UCSD-AML1 (cell line): Measurements from ENCODE around the gene TASOR2.

Experiments used
- DNase-seq: peaks from one replicate; lab custom pipeline; 2025; ENCODE audit not compliant: unreplicated experiment; lab: John Stamatoyannopoulos, UW

TASOR2 gene

DNA sequence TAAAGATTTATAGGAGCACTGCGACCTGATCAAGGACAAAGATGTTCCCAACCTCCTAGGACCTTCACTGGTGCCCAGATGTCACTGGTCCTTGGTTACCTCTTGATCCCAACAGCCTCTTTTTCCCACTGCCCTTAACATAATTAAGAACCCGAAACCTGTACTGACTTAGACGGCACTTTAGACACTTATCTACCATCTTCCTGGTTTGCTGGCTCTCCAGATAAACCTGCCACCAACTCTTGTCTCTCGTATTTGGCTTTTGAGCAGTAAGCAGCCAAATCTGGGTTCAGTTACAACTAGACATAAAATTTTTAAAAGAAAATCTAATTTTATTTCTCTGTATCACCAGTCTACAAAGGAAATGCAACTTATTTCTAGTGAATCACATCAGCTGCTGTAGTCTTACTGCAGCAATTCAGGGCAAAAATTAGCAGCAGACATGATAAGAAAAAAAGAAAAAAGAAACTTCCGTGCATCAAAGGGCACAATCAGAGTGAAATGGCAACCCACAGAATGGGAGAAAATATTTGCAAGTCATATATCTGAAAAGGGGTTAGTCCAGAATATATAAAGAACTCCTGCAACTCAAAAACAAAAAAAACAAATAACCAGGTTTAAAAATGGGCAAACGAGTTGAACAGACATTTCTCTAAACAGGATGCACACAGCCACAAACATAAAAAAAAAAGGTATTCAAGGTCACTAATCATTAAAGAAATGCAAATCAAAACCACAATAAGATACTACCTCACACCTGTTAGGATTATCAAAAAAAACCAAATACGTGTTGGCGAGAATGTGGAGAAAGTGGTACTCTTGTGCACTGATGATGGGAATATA is 27.7 kb upstream of the TASOR2 start:
- DNase-seq: no peak

DNA sequence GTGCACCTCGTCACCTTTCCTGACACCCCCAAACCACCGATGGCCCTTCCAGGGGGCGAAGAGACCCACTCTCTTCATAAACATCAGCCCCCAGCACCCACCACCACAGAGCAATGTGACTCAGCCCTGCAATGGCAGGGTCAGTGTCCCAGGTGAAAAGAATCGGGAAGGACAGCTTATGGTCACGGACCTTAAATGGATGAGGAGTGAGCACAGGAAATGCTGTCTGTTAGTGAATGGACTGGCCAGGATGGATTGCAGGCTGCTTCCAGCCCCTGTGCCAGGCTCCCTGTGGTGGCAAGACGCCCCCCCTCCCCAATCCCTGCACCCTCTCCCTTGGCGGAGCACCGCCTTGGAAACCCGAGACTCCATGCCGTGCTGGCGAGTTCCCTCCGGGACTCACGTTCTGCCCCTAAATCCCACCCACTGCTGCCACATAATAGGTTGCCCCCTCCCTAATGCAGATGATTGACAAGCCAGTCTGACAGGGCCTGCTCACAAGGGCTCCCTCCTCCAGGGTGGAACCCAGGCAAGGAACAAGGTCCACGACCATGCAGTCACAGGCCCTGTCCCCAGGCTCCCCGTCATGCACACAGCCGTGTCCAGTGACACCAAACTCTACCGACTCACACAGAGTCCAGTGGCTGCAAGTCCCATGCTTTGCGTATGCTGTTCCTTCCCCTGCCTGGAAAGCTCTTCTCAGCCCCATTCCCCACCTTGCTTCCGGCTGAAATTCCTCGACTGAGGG is 25.6 kb upstream of the TASOR2 start:
- DNase-seq: no peak

DNA sequence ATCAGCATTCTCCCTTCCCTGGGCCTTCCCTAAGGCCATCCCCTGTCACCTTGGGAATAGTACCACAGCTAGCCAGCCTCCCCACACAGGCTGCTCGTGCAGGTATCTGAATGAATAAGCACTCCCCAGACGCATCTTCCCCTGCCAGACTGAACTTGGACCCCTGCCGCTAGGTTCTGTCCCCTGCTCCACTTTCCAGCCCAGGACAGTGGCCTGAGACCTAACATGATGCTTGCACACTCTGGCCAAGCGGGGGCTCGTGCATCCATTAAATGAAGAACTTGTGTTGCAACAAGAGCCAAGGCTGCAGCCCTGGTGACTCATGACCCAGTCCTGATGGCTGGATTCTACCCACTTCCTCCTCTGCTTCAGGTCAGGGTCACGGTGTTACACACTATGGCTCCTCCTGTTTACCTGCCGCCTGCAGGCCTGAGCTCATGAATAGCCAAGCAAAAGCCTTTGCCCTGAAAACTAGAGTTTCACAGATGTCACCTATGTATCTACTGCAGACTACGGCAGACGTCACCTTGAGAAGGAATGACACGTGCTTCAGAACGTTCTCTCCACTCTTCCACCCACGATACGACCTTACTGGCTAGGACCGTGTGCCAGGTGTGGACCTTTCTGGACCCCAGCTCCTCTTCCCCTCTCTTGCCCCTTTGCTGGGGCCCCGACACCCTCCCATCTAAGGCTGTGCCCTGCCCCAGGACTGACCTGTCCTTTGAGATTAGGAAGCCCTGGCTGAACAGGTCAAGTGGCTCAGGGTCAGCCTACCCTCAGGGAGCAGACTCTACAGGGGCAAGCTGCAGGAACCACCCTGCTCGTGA is 24.7 kb upstream of the TASOR2 start:
- DNase-seq: peak; percentile 44

DNA sequence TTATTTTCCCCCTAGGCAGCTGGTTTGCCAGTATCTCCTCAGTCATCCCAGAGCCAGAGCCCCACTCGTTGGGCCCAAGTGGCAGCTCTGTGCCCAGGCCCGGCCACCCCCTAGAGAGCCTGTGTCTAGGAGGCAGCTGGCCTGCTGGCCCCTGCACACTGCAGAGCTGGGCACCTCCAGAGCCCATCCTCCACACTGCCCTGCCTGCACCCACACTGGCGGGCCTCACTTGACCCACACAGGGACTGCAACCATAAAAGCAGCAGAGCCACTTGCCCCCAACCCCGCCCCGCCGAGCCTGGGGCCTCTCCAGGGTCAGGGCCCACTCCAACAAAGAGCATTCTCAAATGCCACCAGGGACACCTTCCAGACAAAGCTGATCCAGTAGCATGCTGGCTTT is 23.6 kb upstream of the TASOR2 start:
- no peak for DNase-seq

DNA sequence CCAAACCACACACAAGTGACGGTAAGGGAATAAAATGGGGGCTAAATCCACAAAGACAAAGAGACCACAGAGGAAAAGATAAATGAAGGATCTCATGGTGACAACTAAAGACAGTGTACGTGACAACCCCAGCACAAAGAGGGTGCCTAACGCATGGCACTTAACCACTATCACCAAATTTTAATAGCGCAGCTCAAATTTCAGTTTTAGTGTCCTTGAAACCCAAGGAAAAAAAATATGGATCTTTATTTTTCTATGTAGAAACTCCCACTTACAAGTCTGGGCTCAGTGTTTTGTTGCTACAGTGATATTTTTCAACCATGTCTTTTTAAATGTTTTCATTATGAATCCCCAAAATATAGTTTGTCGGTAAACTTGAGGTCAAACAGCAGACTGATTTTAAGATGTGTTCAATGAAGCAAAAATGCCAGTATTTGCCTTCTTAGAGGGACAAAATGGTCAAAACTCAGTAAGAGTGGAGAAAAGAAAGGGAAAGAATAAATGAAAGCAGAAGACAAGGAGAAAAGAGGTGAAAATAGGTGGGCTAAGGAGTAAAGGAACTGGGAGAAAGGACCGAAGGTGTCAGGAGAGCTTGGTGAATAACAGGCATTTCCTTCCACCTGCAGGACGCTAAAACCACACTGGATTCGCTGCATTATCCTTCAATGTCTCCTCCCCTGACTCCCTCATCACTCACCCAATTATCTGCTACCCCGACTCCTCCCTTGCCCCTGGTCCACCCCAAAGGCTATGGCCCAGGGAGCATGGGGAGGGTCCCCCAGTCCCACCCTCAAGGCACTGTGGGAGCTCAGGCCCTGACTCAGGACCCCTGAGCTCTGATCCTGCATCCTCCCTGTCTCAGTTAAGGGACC is 21.7 kb upstream of the TASOR2 start:
- no peak for DNase-seq

DNA sequence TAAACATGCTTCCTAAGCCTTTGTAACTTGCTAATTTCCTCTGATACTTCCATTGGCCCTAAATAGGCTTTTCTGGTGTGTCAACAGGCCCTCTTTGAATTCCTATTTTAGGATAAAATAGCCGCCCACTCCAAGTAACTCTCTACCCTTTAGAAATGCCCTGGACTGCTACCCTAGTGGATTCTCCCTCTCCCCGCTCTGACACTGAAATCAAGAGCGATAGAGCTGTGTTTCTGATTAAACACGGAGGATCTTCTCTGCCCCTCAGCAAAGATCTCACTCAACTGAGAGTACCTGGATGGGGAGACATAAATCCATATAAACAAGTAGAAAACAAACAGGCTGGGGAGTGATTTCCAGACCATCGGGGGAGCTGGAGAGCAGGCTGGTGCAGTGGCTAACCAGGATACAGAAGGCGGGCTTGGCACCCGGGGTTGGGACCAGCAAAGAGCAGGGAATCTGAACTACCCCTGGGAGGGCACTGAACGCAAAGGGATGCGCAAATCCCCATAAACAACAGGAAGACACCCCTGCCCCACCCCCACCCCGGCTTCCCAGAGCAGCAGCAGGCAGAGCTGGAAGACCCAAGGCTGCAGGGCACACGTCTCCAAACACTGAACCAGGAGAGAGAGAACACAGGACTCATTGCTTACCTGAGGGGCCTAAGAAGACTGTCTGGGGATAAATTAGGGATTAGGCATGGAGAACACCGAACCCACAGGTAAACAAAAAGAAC is 20.8 kb upstream of the TASOR2 start:
- DNase-seq: no peak

DNA sequence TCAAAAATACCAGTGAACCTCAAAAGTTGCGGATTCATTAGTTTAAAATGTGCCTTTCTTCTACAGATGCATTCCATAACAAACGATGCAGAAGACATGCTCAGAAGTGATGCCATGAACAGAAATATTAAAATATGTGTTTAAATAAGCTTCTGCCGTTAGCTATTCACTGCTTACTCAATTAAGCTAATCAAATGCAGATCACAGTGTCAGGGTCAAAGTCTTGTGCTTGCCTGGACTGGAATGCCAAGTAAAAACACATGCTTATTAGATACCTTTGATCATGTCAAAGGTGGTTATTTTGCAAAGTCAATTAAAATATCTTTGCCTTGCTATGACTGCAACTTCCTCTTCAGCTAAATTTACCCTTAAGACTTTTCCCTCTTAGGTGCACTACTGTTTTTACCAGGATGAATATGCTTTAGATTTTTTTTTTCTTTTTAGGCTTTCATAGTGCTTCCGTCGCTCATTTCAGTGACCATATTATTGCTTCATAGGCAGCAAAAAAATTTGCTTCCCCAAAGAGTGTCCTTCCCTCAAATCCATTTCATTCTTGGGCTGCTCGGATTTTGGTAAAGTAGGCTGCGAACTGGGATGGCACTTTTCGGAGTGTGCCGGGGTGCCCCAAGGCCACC is 19.1 kb upstream of the TASOR2 start:
- no peak for DNase-seq

DNA sequence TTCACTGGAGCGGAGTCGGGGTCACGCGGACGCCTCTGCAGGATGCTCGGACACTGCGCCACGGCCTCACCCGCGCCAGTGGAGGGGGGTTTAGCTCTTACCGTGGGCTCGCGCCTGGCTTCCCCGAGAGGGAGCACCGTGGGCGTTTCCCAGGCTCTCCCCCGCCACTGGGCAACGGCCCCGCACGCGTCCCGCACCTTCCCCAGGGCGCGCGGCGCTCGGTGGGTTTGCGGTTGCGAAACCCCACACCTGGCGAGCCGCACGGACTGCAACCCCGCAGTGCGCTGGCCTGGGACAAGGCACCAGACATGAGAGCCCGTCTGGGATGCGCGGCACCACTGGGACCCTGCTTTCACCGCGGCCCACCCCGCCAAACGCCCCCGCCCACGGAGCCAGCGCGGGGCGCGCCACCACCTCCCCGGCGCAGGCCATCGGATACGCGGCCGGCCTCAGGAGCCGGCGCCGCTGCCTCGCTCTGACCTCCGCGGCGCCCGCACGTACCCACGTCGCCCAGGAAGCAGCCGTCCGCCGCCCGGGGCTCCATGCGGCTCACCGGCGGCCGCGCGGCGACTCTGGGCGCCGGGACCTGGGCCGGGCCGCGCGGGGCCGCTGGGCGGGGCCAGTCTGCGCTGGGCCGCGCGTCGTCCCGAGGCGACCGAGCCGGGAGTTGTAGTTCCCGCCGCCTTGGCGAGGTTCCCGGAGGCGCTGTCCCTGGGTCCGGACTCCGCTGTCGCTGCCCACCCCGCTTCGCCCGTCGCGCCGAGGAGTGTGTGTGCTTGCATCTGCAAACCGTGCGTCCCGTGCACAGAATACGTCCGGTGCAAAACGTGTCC is 18.4 kb upstream of the TASOR2 start, which contains the start of gene ASB13:
TSS of gene ASB13 (minus strand) at position 588 of the 833 bp plus-strand sequence. CDS start at position 544, 44 bp downstream.
- DNase-seq: peak; percentile 69

DNA sequence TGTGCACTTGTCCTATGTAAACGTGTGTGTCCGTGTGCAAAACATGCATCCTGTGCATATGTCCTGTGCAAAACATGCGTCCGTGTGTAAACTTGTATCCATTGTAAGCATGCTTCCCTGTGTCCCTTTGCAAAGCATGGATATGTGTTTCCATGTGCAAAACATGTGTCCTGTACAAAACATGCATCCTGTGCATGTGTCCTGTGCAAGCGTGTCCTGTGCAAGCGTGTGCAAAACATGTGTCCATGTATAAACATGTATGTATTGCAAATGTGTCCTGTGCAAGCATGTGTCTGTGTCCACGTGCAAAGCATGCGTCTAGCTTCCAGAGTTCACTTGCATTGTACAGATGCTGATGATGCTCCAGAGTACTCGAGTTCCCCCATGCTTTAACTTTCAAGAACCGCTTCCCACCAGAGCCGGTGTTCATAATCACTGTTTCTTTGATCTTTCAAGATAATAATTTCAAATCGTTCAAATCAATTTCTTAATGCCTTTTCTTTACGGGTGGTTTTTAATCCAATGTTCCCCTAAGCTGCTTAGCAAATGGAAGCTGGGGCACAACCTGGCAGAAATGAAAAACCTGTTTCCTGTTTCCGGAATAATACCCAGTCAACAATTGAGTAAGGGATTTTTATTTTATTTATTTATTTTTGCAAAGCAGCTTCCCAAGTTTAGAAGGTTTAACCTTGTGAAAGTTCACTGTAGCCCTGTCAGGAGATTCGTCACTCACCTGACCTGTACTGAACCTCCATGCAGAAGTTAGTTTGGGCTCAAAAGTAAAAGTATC is 17.6 kb upstream of the TASOR2 start:
- DNase-seq: no peak

DNA sequence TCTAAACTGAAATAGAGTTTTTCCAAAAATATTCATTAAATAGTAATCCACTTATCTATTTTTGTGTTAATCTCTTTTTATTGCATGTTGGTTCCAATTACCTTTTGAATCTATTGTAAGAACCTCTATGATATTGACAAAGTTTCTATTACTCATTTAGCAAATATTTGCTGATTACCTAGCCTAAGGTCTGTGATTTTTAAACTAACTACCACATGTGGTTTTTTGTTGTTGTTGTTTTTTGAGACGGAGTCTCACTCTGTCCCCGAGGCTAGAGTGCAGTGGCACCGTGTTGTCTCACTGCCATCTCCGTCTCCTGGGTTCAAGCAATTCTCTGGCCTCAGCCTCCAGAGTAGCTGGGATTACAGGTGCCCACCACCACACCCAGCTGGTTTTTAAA is 16.2 kb upstream of the TASOR2 start:
- DNase-seq: no peak

DNA sequence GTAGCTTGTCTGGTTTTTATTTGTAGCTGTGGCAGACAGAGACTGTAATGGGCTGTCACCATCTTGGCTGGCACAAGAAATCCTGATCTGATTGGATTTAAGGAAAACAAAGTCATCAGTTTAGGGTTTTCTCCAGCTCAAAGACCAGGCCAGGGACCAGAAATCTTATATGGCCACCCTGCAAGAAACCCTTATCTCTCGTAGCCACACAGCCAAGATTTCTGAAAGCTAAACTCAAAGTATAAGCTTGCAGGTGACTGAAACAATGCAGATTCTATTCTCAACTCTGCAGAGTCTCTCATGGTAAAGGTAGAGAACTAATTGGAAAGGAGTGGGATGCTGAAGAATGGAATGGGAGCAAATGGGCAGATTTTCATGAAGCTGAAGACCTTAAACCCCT is 15.0 kb upstream of the TASOR2 start:
- no peak for DNase-seq

DNA sequence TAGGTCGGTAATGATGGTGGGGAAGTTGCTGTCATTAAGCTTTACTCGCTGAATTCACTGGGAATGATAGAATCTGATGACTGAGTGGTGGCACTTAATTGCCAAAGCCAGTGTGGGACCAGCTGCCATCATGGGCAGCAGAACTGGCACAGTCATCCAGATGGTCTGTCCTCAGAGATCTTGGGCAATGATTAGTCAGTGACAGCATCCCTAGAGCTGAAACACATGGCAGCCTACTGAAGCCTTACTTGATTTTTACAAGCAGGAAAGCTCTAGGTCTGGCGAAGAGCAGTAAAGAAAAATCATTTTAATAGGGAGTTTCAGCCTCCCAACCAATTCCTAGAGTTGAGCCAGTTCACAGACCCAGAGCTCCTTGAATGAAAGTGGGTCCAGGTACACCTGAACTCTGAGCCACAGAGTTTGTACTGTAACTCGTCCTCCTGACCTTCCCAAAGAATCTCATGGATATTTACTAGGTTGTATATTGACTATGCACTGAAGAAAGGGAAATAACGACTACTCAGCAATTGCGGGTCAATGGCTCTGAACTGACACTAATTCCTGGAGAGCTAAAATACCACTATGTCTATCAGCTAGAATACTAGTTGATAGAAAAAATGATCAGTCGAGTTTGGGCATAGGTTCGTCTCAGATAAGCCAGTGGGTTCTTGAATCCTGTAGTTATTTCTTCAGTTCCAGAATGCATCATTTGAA is 13.8 kb upstream of the TASOR2 start:
- no peak for DNase-seq

DNA sequence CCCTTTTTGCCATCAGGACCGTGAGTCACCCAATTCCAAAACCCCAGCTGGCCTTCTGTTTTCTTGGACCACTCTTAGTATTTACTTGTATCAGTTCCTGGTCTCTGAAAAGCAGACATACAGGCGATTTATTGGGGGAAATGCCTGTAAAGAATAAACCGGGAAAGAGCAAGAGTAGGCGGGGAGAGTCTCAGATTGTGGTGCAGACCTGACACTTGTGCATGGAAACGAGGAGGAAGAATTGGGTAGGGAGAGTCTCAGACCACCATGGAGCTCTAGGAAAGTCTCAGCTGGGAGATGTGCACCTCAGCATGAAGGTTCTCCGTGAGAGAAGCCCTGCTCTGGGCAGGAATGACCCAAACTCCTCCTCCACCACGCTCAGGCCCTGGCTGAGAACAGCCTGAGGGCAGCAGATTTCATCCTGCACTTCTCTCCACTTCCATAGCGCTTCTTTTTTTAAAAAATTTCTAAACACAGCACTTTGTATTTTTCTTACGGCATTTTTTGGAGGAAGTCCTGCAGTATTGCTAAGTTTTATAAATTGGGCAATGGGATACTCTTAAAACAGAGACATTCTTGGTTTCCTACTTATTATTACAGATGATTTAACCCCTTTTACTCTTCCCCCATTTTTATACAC is 6.1 kb upstream of the TASOR2 start:
- DNase-seq: no peak

DNA sequence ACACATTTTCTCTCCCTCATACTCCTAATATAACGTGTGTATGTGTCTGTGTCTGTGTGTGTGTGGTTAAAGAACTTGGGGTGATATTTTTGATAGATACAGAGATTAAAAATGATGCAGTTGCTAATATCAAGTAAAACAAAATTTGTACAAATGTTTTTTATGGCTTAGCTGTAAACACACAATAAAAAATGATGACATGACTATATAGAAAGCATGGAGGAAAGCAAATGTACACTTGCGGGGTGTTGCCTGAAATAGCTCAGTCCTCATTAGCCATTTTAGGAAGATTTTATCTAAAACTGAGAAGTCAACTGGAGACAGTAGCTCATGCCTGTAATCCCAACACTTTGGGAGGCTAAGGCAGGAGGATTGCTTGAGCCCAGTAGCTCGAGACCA is 5.6 kb upstream of the TASOR2 start:
- no peak for DNase-seq

DNA sequence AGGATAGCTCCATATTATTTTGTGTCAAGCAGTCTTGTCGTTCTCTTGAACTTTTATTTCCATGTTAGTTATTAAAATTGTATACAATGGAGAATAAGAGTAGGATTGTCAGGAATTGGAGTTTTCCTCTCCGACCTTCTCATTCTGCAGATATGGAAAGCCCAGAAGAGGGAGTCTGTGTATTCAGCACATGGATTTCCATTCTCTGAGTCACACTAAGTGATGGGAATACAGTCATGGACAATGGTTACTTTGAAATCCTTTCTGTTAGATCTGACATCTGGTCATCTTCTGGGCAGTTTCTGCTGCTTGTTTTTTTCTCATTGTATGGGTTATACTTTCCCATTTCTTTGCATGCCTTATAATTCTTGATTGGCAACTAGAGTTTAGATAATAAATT is 5.0 kb upstream of the TASOR2 start:
- DNase-seq: no peak

DNA sequence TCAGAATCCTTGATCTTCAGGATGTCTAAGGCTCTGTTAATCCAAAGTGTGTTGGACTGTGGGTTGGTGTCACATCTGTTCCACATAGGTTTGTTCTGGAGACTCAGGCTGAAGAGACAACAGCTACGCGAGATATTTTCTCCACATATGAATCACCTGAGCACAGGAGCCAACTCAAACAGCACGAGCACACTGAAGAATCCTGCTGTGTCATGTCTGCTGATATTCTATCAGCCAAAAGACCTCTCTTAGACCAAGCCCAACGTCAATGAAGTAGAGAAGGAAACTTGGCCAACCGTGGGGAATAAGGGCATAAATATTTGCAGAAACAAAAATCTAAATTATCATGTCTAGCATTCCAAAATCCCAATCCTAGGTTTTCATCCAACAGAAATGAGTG is 2.7 kb upstream of the TASOR2 start:
- DNase-seq: no peak

DNA sequence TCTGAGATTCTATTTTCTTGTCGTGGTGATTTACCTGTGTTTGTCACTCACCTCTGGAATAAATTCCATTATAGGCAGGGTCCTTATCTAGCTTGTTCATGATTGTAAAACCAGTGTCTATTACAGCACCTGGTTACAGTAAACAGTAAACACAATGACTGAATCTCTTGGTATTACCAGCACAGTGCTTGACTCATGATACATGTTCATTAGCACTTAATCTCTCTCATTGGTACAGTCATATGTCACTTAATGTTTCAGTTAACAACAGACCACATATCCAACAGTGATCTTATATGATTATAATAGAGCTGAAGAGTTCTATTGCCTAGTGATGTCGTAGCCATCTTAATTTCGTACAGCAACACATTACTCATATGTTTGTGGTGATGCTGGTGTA is 1.6 kb upstream of the TASOR2 start:
- DNase-seq: no peak
